DMS79 treated with DMSO at 0.1 percent for 48 hours (cell line): ENCODE results near the gene HIPK3.
A peak's percentile ranks its signal among the peaks of the same experiment; 100 is the strongest.
"Not testable (repeated sequence)": the region's sequence is repeated elsewhere in the genome, so short reads cannot be mapped to it uniquely, and the experiment has no call there.

Experiments
- DNase-seq: peaks from one replicate; lab custom pipeline; 2025; lab: John Stamatoyannopoulos, UW

Gene HIPK3

DNA sequence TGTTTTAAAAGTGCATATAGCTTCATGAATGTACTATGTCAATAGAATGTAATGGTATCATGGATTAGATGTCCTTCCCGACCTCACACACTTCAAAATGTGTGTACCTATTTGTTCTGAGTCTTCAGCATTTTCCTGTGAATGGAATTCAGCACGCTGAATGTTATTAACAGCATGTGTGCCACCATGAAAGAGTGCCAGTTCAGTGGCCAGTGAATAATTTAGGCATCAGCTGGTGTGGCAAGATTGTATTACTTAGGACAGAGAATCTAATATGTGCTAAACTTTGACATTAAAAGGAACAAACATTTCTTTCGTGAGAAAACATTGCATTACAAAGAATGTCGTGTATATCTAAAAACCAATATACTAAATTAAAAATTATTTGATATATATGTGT lies 46.4 kb downstream of the HIPK3 start:
- no peak for DNase-seq

DNA sequence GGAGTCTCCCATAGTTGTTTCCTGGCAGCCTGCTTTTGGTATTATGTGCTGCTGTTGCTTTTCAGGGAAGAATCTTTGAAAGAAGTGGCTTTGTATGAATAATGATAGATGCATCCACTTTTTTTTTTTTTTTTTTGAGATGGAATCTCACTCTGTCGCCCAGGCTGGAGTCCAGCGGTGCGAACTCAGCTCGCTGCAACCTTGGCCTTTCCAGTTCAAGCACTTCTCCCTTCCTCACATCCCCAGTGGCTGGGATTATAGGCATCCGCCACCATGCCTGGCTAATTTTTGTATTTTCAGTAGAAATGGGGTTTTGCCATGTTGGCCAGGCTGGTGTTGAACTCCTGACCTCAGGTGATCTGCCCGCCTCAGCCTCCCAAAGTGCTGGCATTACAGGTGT lies 49.6 kb downstream of the HIPK3 start:
- DNase-seq: not testable (repeated sequence)

DNA sequence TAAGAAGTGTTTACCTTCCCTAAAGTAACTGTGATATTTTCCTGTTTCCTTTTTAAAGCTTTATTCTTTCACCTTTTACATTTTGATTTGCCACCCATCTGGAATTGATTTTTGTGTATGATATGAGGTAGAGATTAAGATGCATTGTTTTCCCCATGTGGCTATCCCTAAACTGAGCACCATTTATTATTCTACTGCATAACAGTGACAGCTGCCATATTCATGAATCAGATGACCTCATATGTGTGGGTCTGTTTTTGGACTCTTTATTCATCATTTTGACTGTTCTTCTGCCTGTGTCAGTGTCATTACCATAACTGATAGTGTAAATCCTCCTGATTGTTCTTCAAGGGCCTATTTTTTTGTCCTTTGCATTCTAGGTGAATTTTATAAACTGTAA lies 50.8 kb downstream of the HIPK3 start:
- no peak for DNase-seq

DNA sequence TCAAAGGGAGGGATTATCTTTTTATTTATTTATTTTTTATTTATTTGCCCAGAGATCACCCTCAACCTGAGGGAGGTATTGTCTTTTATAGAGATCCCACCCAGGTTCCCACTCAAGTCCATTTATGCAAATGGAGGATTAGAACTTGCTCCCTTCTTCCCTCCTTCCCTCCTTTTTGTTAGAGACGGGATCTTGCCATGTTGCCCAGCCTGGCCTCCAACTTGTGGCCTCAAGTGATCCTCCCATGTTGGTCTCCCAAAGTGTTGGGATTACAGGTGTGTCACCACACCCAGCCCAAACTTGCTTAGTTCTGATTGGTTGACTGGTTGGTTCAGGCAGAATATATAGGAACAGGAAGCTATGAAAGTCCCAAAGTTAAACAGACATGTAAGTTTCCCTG lies 51.9 kb downstream of the HIPK3 start:
- no peak for DNase-seq

DNA sequence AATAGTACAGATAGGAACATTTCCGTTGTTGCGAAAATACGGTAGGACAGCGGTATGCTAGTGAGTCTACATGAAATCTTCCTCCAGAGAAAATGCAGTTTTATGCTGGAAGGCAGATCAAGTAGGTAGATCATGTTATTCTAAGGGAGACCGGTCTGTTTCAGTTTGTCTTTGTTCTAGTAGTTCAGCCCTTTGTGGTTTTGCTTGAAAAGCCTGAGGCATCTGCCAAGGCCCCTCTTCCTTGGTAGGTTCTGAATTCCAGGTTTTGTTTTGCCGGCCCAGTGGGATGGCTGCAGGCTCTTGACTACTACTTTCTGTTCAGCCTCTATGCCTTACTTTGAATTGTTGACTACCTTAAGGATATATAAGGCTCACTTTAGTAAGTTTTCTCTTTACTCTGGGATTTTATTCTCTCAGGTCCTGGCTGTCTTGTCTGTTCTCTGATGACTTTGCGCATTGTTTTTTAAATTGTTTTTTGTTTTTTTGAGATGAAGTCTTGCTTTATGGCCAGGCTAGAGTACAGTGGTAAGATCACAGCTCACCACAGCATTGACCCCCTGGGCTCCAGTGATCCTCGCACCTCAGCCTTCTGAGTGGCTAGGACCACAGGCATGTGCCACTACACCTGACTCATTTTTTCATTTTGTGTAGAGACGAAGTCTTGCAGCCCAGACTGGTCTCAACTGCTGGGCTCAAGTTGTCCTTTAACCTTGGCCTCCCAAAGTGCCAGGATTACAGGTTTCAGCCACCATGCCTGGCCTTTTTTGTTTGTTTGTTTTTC lies 53.7 kb downstream of the HIPK3 start:
- no peak for DNase-seq

DNA sequence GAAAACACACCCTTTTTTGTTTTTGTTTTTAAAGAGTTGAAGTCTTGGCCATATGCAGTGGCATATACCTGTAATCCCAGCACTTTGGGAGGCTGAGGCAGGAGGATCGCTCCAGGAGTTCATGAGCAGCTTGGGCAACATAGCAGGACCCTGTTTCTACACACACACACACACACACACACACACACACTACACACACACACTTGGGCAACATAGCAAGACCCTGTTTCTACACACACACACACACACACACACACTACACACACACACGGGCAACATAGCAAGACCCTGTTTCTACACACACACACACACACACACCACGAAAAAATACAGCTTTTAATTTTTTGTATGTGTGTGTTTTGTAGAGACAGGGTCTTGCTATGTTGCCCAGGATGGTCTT lies 54.5 kb downstream of the HIPK3 start:
- no peak for DNase-seq

DNA sequence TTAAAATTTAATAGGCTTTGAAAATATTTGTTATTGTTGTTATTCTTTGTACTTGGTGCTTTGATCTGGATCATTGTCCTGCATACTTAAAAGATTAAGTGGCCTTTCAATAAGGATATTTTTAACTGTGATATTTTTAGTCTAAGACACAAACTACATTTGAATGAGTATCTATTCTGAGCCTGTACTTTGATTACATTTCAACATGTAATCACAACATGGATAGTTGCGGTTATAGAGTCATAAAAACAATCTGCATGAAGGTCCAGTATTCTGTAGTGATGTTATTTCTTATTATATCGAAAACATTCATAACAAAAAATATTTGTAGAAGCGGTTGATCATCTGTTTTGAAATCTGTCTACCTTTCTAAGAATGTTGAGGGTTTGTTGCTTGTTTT lies 58.6 kb downstream of the HIPK3 start:
- no peak for DNase-seq

DNA sequence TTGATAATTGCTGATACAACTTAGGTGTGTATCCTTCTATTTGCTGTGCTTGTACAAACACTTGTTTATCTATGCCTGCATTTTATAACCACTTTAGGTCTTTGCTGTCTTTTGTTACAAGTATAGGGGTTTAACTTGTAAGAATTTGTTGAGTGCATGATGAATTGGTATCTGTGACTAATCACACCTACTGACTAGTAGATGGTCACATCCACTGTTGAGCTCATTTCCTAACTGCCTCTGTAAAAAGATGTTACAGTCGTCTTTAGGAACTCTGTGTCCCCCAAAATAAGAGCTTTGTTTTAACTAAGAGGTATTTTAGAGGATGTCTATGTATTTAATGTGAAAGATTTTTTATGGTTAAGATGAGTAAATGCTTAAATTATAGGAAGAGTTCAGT lies 60.5 kb downstream of the HIPK3 start:
- no peak for DNase-seq

DNA sequence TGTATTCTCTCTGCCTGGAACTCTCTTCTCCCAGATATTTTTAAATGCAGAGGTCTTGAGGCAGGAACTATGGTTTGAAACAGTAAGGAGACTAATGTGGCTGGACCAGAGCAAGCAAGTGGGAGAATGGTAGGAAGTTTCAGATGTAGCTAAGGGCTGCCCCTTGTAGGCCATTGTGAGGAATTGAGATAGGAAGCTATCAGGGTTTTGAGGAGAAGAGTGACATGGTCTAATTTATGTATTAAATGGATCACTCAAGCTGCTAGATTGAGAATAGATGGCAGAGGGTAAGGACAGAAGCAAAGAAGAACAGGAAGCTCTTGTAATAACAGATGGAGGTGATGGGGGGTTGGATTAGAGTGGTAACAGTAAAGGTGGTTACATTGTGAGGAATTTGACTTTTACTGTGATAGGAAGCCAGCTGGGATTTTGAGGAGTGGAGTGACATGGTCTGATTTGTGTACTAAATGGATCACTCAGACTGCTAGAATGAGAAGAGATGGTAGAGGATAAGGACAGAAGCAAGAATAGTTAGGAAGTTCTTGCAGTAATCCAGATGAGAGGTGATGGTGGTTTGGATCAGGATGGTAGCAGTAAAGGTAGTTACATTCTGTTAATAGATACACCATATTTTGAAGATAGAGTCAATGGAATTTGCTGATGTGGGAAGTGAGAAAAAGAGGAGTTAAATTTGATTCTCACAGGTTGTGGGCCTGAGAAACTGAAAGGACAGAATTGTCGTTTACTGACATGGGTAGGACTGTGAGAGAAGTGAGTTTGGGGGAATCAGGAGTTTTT lies 63.0 kb downstream of the HIPK3 start:
- DNase-seq: no peak

DNA sequence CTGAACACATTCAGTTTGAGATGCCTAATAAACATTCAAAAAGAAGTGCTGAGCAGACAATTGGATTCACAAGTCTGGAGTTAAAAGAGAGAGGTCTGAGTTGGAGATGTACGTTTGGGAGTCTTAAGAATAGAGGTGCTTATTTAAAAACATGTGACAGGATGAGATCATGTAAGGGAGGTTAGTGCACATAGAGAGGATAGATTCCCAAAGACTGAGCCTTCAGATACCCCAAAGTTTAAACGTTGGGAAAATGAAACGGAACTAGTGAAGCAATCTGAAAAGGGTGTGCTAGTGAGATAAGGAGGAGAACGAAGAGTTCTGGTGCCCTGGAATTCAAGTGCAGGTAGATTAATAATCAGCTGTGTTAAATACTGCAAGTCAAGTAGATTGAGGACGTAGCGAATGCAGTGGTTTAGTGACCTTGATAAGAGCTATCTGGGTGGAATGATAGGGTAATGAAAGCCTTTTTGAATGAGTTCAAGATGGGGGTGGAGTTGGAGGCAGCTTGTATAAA lies 63.7 kb downstream of the HIPK3 start:
- no peak for DNase-seq

DNA sequence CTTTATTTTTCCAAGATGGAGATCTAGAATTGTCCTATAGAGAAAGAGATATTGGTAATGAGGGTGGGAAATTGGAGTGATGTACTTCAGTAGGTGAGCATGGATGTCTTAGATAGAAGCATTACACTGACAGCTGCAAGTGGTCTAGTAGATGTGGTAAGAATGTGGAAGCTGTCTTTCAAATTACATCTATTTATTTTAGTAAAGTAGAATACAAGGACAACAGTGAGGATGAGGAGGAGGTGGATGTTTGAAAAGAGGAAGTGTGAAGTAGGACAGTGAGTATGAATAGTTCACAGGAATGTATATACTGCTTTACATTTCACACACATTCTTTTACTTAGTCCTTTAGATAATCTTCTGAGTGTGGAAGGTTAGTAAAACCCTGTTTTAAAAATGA lies 64.2 kb downstream of the HIPK3 start:
- DNase-seq: no peak

DNA sequence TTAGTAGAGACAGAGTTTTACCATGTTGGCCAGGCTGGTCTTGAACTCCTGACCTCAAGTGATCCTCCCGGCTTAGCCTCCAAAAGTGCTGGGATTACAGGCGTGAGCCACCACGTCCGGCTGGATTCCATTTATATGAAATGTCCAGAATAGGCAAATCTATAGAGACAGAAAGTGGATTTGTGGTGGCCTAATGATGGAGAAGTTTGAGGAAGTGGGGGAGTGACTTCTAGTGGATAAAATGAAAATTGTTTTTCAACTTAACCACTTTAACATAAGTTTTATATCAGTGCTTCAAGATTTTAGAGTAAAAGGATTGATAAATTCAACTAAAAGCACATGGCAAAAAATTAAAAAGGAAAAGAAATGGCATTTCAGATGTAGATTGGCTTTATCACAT lies 66.2 kb downstream of the HIPK3 start:
- DNase-seq: no peak

DNA sequence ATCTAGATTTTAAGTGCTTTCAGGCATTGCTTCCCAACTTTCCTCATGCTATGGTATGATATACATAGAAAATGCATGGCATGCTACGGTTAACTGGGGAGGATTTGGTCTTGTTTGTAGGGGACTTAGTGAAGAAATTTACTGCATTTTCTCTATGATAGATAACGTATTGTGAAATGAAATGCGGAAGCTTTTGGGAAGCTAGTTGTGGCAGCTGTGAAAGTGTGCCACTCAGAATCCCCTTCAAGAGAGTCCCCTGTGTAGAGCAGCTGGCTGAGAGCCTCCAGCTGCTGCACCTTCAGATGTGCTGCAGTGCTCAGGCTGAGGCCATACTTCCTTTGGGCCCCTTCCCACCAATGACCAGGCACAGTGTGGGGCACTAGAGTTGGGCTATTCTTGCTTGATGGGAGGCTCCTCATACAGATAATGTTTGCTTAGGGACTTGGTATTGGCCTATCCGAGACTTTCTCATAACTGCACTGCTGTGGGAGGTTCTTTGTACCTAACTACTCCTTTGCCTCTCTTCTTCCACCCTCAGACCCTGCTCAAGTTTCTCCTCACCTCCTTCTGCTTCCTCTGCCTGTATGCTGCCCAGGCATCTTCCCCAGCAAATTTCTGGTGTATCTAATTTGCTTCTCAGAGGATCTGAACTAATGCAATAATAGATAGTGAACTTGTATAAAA lies 67.3 kb downstream of the HIPK3 start:
- peak; percentile 12 for DNase-seq

DNA sequence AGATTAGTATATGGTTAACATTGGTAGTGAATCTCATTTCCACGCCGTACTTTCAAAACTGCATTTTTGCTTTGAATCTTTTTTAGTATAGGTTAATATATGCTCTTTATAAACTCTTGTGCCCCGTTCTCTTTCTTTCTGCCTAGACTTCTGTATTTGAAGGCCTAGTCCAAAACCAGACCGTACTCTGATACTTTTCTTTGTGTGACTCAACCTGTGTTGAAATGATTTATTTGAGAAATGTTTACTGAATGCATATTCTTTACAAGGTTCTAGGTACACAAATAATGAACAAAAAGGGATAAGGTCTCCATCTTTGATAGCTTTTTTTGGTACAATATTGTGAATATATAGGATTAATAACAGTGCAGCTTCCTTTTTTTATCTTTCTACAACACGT lies 68.3 kb downstream of the HIPK3 start:
- DNase-seq: no peak

DNA sequence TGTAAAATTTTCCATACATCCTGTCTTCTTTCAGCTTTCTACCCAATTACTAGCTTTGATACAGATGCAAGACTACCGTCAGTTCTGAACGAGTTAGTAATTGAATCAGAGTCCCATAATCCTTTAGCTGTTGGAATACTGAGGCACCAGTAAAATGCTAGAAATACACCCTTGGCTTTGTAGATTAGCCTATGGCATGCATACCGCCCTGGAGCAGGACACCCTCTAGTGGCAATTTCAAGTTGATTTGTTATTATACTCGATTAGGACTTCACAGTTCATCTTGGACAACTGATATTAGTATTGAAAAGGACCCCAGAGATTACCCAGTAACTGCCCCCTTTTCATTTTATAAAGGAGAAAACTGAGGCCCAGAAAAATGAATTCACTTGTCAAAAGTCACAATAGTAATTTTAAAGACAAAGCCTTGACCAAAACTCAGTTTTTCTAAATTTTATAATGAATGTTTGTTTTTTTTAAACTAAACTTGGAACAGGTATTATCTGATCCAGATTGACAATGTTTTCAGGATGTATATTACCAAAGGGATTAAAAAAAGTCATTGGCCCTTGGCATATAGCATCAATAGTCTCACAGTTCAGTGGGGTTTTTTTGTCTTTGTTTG lies 72.6 kb downstream of the HIPK3 start:
- DNase-seq: peak; percentile 37

DNA sequence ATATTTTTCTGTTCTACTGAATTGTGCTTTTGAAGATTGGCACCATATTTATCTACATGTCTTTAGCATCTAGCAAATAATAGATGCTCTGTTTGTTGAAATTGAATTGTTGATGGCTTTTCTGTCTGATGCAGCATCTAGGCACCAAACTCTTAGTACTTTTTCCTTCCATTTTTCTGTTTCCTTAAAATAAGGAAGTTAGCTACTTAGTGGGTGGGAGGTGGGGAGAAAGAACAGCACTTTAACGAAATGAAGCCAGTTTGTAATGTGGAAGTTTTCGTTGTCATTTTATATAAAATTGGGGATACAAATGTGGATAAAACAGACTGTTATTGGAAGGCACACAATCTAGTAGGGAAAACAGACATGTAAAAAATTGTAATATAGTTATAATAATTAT lies 76.6 kb downstream of the HIPK3 start:
- no peak for DNase-seq

DNA sequence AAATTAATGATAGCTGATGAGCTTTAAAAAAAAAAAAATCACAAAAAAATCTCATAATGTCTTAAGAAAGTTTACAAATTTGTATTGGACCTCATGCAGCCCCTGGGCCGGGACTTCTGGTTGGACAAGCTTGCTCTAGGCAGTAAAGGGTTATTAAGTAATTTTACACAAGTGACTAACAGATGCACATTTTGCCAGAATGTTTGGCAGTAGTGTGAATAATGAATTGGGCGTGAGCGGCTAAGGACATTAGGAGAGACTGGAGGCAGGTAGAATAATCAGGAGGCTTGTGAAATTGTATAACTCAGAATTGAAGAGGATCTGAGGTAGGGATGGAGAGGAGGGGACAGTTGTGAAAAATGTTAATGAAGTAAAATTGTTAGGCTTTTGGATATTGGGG lies 77.4 kb downstream of the HIPK3 start:
- DNase-seq: no peak

DNA sequence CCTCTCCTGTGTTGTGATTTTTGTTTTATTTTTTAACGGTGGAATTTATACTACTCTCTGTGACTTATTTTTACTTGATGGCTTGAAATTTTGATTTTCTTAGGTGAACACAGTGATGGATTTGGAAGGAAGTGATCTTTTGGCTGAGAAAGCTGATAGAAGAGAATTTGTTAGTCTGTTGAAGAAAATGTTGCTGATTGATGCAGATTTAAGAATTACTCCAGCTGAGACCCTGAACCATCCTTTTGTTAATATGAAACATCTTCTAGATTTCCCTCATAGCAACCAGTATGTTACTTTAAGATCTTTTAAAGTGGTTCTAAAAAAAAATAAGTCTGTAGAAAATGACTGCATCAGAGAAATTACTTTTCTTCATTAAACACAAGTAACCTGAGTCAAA lies 82.1 kb downstream of the HIPK3 start:
- no peak for DNase-seq

DNA sequence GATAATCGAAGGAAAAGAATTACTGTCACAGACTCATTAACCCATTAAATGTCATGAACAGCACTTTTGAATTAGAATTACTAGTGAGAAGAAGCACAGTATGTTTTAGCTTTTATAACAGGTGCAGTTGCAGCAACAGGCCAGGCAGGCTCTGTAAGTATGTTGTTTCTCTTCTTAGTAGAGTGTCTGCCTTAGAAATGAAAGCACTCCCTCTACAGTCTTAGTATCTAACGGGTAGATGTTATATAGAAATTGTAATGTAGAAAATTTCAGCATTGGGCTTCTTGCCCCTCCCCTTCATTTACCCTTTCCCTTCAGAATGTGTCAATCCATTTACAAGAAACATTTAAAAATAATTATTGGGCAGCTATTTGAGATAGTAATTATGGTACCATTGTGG lies 87.4 kb downstream of the HIPK3 start:
- no peak for DNase-seq

DNA sequence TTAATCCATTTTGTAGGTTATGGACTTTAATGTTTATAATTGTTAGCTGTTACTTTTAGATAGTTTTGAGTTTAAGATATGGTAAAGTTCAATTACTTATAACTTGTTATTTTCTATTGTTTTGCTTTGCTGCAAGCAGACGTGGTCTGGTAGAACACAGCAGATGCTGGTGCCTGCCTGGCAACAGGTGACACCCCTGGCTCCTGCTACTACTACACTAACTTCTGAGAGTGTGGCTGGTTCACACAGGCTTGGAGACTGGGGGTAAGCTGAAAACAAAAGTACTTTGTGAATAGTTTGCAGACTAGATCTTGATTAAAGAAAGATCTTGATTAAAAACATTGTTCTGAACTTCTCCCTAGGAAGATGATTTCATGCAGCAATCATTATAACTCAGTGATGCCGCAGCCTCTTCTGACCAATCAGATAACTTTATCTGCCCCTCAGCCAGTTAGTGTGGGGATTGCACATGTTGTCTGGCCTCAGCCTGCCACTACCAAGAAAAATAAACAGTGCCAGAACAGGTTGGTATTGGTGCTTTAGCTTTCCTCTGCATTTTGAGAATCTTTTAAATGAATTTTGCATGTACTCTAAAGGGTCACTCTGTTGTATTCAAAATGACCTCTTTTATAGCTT lies 90.4 kb downstream of the HIPK3 start:
- DNase-seq: no peak

DNA sequence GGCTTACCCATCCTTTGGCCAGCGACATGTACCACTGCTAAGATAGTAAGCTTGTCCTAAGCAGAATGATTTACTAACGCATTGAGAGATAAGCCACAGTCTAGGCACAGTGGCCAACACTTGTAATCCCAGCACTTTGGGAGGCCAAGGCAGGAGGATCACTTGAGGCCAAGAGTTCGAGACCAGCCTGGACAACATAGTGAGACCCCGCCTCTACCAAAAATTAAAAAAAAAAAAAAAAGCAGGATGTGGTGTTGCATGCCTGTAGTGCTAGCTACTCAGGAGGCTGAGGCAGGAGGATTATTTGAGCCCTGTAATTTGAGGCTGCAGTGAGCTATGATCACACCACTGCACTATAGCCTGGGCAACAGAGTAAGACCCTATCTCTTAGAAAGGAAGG lies 93.1 kb downstream of the HIPK3 start:
- no peak for DNase-seq
